Neural progenitor cell (in vitro differentiated cells): Measurements from ENCODE around the gene BAG1. TPM values are rescaled to one million over a fixed set of nuclear protein-coding genes. Genes with fewer than 3 reads are reported as not detected.

Experiments used
- DNase-seq: peaks from one replicate; pipeline ENCODE4 v3.0.0-alpha.2; 2016; ENCODE audit warnings: low spot score
- H2AFZ ChIP-seq: fragments of 200-600 bp; sonication (generic); replicated peaks from 2 replicates; pipeline ENCODE4 v1.6.1; 2016; ENCODE audit warnings: antibody characterized with exemption
- H3F3A ChIP-seq: fragments of 200-600 bp; sonication (generic); 2 replicates; pipeline ENCODE4 v1.6.1; 2016; ENCODE audit warnings: antibody characterized with exemption, low read depth
- H3K27ac ChIP-seq: fragments of 200-600 bp; sonication (generic); 2 replicates; pipeline ENCODE4 v1.5.1; 2016; ENCODE audit warnings: mild to moderate bottlenecking
- H3K27me3 ChIP-seq: fragments of 200-600 bp; sonication (generic); 2 replicates; pipeline ENCODE4 v1.6.1; 2016; ENCODE audit warnings: mild to moderate bottlenecking, moderate library complexity
- H3K36me3 ChIP-seq: fragments of 200-600 bp; sonication (generic); 2 replicates; pipeline ENCODE4 v1.5.1; 2016
- H3K4me1 ChIP-seq: fragments of 200-600 bp; sonication (generic); 2 replicates; pipeline ENCODE4 v1.6.1; 2016; ENCODE audit warnings: mixed run types
- H3K4me2 ChIP-seq: fragments of 200-600 bp; sonication (generic); 2 replicates; pipeline ENCODE4 v1.6.1; 2016
- H3K4me3 ChIP-seq: fragments of 200-600 bp; sonication (generic); 2 replicates; pipeline ENCODE4 v1.5.1; 2016
- H3K79me2 ChIP-seq: fragments of 200-600 bp; sonication (generic); 2 replicates; pipeline ENCODE4 v1.6.1; 2016; ENCODE audit warnings: low read depth
- H3K9ac ChIP-seq: fragments of 200-600 bp; sonication (generic); 2 replicates; pipeline ENCODE4 v1.6.1; 2016
- H3K9me3 ChIP-seq: fragments of 200-600 bp; sonication (generic); 2 replicates; pipeline ENCODE4 v1.5.1; 2016; ENCODE audit warnings: low read depth
- H4K20me1 ChIP-seq: fragments of 200-600 bp; sonication (generic); 2 replicates; pipeline ENCODE4 v1.6.1; 2016; ENCODE audit warnings: low read depth
- H3K27ac Mint-ChIP-seq: 3 replicates; pipeline ENCODE4 v1.8.0; 2021; ENCODE audit warnings: mixed read lengths
- H3K27me3 Mint-ChIP-seq: 2 replicates; pipeline ENCODE4 v1.8.0; 2022; ENCODE audit warnings: low read depth, mild to moderate bottlenecking, inconsistent platforms, moderate library complexity, mixed read lengths; ENCODE audit not compliant: insufficient read depth
- H3K36me3 Mint-ChIP-seq: 3 replicates; pipeline ENCODE4 v1.8.0; 2021; ENCODE audit warnings: mixed read lengths
- H3K4me1 Mint-ChIP-seq: 3 replicates; pipeline ENCODE4 v1.8.0; 2021; ENCODE audit warnings: mixed read lengths
- H3K4me3 Mint-ChIP-seq: 3 replicates; pipeline ENCODE4 v1.8.0; 2021; ENCODE audit warnings: mild to moderate bottlenecking, moderate library complexity, mixed read lengths
- H3K9me3 Mint-ChIP-seq: 3 replicates; pipeline ENCODE4 v1.8.0; 2020; ENCODE audit warnings: mixed read lengths
- CTCF ChIP-seq: fragments of 200-600 bp; sonication (generic); IDR thresholded peaks from 2 replicates; pipeline ENCODE4 v1.5.1; 2017; ENCODE audit warnings: antibody characterized with exemption, mild to moderate bottlenecking
- EZH2 ChIP-seq: fragments of 200-600 bp; sonication (generic); IDR thresholded peaks from 2 replicates; pipeline ENCODE4 v1.6.1; 2017; ENCODE audit warnings: antibody characterized with exemption, mild to moderate bottlenecking, moderate library complexity
- EZH2phosphoT487 ChIP-seq: fragments of 200-600 bp; sonication (generic); IDR thresholded peaks from 2 replicates; pipeline ENCODE4 v1.6.1; 2017; ENCODE audit warnings: antibody characterized with exemption
- total RNA-seq: library from RNA; depleted of rRNA; stranded (reverse); fragments of >200 nt; gene quantifications from 2 replicates; pipeline ENCODE4 v1.2.3, GENCODE V29; 2015; ENCODE audit warnings: low replicate concordance

BAG1 gene
- total RNA-seq, 1 donor from 2014 or later = 44.3 TPM

- Histone ChIP-seq H3K9ac (peak overlapping the region; percentile 53), H2AFZ (peak overlapping the region; percentile 85), H3K79me2 (peaks cover 40% of the 10 kb centered on the region), H3K27ac (no peak overlapping the region), H3K36me3 (peaks cover 13% of the 10 kb centered on the region), H3K4me3 (peak overlapping the region; percentile 71), H3K4me2 (peak overlapping the region; percentile 86), H3K27me3 (no peaks in the 10 kb centered on the region), H3F3A (no peaks in the 10 kb centered on the region), H3K4me1 (peaks cover 14% of the 10 kb centered on the region), H4K20me1 (no peaks in the 10 kb centered on the region), H3K9me3 (no peaks in the 10 kb centered on the region)
- H3K4me1 Mint-ChIP-seq = peaks cover 19% of the 10 kb centered on the region
- peak overlapping the region; percentile 2 for H3K27ac Mint-ChIP-seq
- TF ChIP-seq EZH2phosphoT487 (no peak), EZH2 (no peak), CTCF (no peak)
- no peaks in the 10 kb centered on the region for H3K9me3 Mint-ChIP-seq
- peaks cover 2% of the 10 kb centered on the region for H3K27me3 Mint-ChIP-seq
- H3K4me3 Mint-ChIP-seq = peak overlapping the region; percentile 93
- peaks cover 22% of the 10 kb centered on the region for H3K36me3 Mint-ChIP-seq
- peak; percentile 39 for DNase-seq
These were observed 1.1 kb downstream of the BAG1 start for GRCh38 chr9:33263131-33264002.

- Histone ChIP-seq H4K20me1 (no peaks in the 10 kb centered on the region), H3K36me3 (peaks cover 11% of the 10 kb centered on the region), H3F3A (no peaks in the 10 kb centered on the region), H3K9me3 (no peaks in the 10 kb centered on the region), H3K4me3 (no peak overlapping the region), H3K79me2 (peaks cover 24% of the 10 kb centered on the region), H3K27ac (no peak overlapping the region), H3K9ac (no peak overlapping the region), H3K4me1 (peaks cover 8% of the 10 kb centered on the region), H3K27me3 (no peaks in the 10 kb centered on the region), H3K4me2 (no peak overlapping the region), H2AFZ (no peak overlapping the region)
- Mint-ChIP-seq H3K4me3 (no peak overlapping the region), H3K27me3 (peaks cover 2% of the 10 kb centered on the region), H3K36me3 (peaks cover 25% of the 10 kb centered on the region), H3K9me3 (no peaks in the 10 kb centered on the region), H3K27ac (no peak overlapping the region), H3K4me1 (peaks cover 11% of the 10 kb centered on the region)
- TF ChIP-seq CTCF = no peak
- TF ChIP-seq EZH2phosphoT487 = no peak
- TF ChIP-seq EZH2 = no peak
- DNase-seq = no peak
These were observed 4.1 kb downstream of the BAG1 start for GRCh38 chr9:33260372-33260771.

DNA sequence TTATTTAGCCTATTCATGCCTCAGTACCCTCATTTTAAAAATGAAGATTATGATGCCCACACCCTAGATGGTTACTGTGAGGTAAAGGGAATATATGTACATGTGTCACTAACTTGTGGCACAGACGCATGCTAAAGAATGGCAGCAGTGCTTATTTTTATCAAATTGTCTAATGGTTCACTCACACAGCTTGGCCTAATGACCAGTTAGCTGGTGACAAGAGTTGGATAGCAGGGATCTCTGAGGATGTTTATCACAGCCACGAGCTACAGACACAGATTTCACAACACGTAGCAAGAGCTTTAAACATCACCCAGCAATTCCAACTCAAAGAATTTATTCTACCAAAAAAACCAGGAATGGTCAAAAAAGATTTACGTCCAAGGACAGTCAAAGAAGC is 7.2 kb downstream of the BAG1 start:
- no peaks in the 10 kb centered on the region for H4K20me1 ChIP-seq
- no peak overlapping the region for H3K4me3 Mint-ChIP-seq
- H3K4me1 ChIP-seq = no peaks in the 10 kb centered on the region

More for the DNA sequence above, 7.2 kb downstream of the BAG1 start:
- peaks cover 29% of the 10 kb centered on the region for H3K36me3 Mint-ChIP-seq
- Histone ChIP-seq H3K79me2 (no peaks in the 10 kb centered on the region), H3K9me3 (no peaks in the 10 kb centered on the region), H3K27ac (no peak overlapping the region), H2AFZ (no peak overlapping the region), H3K27me3 (no peaks in the 10 kb centered on the region), H3F3A (no peaks in the 10 kb centered on the region), H3K36me3 (peaks cover 11% of the 10 kb centered on the region), H3K4me2 (no peak overlapping the region), H3K9ac (no peak overlapping the region), H3K4me3 (no peak overlapping the region)
- no peaks in the 10 kb centered on the region for H3K9me3 Mint-ChIP-seq
- no peaks in the 10 kb centered on the region for H3K27me3 Mint-ChIP-seq
- no peak overlapping the region for H3K27ac Mint-ChIP-seq
- TF ChIP-seq EZH2 (no peak), CTCF (no peak), EZH2phosphoT487 (no peak)
- DNase-seq = no peak
- H3K4me1 Mint-ChIP-seq = no peaks in the 10 kb centered on the region
